GM18507 (cell line): ENCODE measurements around the gene TDRD12.
"Not testable (repeated sequence)": the region's sequence is repeated elsewhere in the genome, so short reads cannot be mapped to it uniquely, and the experiment has no call there.

Experiments
- DNase-seq: peaks from one replicate; pipeline ENCODE4 v3.0.0; 2011; ENCODE audit warnings: low read depth; ENCODE audit not compliant: insufficient read length; ENCODE audit errors: extremely low spot score
- FAIRE-seq: peaks from 2 replicates; lab custom pipeline; 2011; peaks lifted over from hg19 to GRCh38; lab: Jason Lieb, UNC

TDRD12 gene

DNA sequence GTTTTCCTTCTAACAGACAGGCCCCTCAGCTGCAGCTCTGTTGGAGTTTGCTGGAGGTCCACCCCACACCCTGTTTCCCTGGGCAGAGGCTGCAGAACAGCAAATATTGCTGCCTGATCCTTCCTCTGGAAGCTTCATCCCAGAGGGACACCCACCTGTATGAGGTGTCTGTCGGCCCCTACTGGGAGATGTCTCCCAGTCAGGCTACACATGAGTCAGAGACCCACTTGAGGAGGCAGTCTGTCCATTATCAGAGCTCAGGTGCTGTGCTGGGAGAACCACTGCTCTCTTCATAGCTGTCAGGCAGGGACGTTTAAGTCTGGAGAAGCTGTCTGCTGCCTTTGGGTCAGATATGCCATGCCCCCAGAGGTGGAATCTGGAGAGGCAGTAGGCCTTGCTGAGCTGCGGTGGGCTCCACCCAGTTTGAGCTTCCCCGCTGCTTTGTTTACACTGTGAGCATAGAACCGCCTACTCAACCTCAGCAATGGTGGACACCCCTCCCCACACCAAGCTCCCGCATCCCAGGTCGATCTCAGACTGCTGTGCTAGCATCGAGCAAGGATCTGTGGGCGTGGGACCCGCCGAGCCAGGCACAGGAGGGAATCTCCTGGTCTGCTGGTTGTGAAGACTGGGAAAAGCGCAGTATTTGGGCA lies 67.7 kb downstream of the TDRD12 start:
- not testable (repeated sequence) for DNase-seq, FAIRE-seq

DNA sequence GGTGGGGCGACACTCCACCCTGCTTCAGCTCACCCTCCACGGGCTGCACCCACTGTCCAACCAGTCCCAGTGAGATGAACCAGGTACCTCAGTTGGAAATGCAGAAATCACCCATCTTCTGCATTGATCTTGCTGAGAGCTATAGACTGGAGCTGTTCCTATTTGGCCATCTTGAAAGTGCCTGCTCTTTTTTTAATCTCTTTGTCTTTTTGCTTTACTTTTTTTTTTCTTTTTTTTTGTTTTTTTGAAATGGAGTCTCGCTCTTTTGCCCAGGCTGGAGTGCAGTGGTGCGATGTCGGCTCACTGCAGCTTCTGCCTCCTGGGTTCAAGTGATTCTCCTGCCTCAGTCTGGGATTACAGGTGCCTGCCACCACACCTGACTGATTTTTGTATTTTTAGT lies 68.3 kb downstream of the TDRD12 start:
- not testable (repeated sequence) for DNase-seq, FAIRE-seq

DNA sequence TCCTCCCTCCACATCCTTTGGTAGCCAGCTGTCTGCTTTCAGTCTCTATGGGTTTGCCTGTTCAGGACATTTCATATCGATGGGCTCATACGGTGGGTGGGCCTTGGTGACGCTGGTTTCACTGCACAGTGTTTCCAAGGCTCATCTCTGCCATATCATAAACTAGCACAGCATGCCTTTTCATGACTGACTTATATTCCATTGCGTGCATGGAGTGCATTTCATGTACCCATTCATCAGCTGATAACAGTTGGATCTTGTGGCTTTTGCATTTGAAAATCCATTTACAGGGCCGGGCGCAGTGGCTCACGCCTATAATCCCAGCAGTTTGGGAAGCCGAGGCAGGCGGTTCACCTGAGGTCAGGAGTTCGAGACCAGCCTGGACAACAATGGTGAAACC lies 69.9 kb downstream of the TDRD12 start:
- DNase-seq (no peak), FAIRE-seq (no peak)

DNA sequence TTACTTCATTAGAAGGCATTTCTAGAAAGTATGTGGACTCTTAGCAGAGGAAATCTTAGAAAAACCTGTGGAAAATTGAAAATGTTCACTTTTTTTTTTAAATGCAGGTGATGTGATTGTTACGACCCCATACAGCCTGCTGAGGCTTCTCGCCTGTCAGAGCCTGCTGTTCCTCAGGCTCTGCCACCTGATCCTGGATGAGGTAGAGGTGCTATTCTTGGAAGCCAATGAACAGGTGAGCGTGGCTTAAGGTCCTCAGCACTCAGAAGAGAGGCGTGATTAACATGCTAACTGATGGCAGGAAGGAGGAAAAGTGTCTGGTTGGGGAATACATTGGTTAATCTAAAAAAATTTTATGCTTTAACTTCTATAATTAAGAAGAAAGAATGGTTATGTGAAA lies 78.6 kb downstream of the TDRD12 start:
- no peak for DNase-seq
- FAIRE-seq = no peak

DNA sequence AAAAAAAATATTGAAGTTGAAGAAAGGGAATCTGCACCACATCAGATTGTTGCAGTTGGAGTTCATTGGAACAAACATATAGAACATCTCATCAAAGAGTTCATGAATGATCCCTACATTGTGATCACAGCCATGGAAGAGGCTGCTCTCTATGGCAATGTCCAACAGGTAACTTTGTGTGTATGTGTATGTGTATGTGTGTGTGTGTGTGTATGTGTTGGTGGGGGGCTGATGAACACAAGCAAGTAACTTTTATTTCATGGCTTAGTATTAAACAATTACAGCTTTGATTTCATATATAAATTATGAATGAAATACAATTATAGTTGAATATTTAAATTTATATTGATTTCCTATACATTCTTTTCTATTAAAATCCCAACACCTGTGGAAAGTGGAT lies 80.6 kb downstream of the TDRD12 start:
- DNase-seq (no peak), FAIRE-seq (no peak)

DNA sequence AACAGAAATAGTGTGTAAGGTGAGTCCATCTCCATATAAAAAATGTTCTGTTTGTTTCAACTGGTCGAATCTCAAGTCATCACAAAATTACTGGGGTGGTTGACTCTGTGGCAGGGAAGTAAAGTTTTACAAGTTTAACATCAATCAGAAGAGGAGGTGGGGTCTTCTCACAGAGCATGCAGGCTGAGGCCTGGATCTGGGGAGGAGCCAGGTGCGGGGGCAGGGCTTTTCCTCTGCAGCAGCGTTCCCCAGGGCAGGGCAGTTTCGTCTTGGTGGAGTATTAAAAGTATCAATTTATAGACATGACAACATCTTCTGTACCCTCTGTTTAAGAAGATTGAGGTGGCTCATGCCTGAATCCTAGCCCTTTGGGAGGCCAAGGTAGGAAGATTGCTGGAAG lies 81.2 kb downstream of the TDRD12 start:
- DNase-seq (no peak), FAIRE-seq (no peak)

DNA sequence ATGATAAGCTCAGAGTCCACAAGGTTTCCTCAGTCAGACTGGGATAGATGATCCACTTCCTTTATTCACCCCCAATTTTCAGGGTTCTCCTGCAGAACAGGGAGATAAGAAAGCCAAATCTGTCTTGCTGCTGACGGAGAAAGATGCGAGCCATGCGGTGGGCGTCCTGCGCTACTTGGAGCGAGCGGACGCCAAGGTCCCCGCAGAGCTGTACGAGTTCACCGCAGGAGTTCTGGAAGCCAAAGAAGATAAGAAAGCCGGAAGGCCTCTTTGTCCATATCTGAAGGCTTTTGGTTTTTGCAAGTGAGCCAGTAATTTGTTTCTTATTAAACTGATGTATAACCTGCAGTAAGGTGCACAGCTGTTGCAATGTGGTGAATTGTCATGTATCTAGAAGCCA lies 83.3 kb downstream of the TDRD12 start:
- no peak for DNase-seq
- no peak for FAIRE-seq

DNA sequence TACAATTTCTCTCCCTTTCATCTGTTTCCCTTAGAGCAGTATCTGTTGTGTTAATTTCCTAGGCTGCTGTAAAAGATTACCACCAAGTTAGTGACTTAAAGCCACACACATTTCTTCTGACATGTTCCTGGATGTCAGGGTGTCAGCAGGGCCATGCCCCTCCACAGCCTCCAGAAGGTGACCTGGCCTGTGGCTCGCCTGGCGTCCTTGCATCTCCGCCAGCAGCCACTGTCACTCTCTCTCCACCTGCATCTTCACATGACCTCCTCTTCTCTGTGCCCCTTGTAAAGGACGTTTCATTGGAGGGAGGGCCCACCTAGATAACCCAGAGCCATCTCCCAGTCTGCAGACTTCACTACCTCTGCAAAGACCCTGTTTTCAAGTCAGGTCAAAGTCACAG lies 88.7 kb downstream of the TDRD12 start:
- DNase-seq (no peak), FAIRE-seq (no peak)

DNA sequence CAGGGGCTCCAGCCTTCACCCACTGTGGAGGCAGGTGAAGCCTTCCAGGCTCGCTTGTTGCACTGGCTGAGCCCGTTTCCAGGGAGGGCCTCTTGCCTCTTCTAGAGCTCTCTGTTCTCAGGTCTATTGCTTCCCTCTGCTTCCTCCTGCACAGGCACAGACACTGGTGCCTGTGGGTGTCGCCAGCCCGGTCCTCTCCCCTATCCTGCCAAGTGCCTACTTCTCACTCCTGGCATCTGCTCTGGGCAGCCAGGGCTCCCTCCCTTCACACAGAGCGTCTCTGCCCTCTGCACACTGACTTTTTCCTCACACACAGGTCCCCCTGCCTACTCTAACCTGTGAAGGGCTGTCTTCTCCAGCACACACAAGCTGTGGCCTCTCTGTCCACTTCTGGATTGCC lies 89.7 kb downstream of the TDRD12 start:
- DNase-seq (no peak), FAIRE-seq (no peak)

DNA sequence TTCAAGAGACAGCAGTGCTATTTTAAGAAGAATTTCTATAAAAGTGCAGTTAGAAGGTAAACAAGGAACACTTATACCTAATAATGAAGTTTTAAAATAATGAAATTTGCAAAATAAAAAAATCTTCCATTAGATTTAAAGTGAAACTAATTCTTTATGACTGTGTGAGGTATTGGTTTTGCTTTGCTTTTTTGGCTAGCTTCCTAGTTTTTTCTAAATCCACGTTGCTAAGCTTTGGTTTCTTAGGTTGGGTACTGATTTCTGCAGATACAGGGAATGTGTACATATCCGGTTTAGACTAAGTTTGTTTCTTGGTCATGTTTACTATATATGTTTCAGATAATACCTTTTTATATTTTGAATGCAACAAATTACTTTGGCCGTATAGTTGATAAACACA lies 90.2 kb downstream of the TDRD12 start:
- FAIRE-seq (no peak), DNase-seq (no peak)

DNA sequence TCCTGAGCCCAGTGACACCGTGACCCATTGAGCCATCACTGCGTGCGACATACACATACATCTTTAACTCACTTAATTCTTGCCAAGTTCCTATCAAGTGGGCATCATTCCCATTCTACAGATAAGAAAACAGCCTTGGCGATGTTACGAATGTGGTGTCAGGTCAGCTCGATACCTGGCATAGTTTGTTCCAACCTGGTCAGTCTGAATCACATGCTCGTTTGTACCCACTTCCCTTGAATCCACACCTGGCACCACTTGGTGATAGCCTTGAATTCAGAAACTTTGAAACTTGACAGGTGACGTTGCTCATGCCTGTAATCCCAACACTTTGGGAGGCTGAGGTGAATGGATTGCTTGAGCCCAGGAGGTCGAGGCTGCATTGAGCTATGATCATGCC lies 90.9 kb downstream of the TDRD12 start:
- DNase-seq = no peak
- FAIRE-seq = no peak

DNA sequence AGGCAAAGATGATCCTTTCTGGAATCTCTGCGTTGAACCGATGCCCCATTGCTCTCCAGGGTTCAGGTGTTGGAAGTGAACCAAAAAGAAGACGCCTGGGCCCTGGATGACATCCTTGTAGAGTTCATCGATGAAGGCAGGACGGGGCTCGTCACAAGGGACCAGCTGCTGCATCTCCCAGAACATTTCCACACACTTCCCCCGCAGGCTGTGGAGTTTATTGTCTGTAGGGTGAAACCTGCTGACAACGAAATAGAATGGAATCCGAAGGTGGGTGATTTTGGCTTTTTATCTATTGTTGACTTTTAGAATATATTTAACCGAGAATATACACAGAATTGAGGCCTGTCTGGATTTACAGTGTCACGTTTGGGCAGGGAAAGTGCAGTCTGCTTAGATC lies 91.6 kb downstream of the TDRD12 start:
- FAIRE-seq (no peak), DNase-seq (no peak)

DNA sequence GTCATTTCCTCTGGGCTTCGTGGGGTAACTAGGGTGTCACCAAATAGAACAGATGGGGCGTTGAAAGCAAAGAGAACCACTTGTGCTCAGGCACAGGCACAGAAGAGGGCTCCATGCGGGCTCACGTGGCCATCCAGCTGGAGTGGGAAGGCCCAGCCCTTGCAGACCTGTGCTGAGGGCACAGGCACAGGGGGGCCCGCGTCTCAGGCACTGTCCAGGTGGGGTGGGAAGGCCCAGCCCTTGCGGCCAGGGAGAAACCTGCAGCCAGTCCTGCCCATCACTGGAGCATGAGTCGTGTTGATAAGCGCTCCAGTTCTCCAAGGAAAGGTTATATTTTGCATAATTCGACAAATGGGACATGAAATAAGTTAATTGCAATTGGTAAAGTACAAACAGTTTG lies 92.5 kb downstream of the TDRD12 start:
- FAIRE-seq (no peak), DNase-seq (no peak)

DNA sequence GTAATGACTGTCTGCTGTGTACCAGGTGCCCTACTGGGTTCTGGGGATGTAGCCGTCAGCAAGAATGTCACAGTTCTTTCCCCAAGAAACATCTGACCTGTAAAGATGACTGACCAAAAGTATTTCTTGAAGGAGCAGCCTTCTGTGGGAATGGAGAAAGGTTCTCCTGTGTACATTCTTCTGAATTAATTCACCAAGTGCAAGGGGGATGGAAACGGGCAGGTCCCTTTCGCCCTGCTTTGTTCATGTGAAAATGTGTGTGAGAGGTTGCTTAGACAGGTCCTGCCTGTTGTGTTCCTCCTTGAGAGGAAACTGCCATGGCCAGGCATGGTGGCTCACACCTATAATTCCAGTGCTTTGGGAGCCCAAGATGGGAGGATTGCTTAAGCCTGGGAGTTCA lies 93.0 kb downstream of the TDRD12 start:
- no peak for FAIRE-seq
- no peak for DNase-seq

DNA sequence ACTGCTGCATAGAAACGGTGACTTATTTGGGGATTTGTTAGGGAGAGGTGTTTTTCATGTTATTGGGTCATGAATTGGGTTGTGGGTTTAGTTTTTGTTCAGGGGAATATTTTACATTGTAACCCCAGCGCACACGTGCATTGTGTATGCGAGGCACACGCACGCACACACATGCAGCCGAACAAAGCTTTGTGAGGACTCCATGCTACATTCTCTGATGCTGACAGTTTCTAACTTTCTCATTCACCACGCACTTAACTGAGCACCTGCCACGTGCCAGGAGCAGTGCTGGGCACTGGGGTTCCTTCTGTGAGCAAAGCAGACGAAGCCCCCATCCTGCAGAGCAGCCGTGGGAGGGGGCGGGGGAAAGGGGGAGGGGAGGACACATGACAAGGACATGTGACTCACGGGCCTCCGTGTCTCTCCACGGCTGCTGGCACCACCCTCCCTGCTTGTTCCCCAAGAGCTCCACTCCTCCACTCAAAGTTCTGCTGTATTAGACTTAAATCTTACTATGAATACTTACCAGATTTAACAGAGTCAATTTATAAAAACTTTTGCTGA lies 94.4 kb downstream of the TDRD12 start:
- FAIRE-seq = no peak
- DNase-seq = no peak

DNA sequence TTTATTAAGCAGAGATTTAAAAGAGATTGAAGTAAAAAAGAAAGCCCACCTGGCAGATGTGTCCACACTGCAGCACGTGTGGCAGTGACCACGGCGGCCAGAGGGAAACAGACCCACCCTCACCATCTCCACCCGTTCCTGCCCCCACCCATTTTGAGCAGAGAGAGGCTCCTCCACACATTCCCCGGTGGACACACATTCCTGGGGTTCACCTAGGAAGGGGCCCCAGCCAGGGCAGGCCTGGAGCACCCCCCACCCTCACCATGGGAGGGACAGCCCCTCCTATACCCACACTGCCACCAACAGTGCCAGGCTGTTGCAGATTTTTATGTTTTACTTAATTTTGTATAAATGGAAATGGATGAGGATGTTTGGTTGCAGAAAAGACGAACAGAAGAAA lies 95.1 kb downstream of the TDRD12 start:
- no peak for DNase-seq
- no peak for FAIRE-seq

DNA sequence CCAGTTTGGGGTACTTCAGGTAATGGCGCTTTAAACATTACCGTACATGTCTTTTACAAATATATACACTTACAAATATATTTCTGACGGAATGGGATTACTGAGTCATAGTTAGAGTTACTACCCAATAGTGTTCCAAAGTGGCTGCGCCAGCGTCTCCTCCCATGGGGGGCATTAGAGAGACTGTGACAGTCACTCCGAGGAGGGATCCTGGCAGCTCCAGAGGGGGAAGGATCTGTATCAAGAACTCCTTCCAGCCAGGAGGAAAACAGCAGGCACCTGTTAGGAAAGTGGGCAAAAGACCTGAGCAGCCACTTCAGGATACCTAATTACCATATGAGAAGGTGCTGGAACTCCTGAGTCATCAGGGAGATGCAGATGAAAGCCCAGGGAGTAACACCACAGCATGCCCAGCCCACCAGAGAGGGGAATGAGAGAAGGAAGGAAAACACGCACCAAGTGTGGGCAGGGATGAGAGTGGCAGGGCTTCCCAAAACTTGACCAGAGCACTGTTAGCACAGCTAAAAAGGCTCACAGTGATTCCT lies 97.1 kb downstream of the TDRD12 start:
- FAIRE-seq (no peak), DNase-seq (no peak)

DNA sequence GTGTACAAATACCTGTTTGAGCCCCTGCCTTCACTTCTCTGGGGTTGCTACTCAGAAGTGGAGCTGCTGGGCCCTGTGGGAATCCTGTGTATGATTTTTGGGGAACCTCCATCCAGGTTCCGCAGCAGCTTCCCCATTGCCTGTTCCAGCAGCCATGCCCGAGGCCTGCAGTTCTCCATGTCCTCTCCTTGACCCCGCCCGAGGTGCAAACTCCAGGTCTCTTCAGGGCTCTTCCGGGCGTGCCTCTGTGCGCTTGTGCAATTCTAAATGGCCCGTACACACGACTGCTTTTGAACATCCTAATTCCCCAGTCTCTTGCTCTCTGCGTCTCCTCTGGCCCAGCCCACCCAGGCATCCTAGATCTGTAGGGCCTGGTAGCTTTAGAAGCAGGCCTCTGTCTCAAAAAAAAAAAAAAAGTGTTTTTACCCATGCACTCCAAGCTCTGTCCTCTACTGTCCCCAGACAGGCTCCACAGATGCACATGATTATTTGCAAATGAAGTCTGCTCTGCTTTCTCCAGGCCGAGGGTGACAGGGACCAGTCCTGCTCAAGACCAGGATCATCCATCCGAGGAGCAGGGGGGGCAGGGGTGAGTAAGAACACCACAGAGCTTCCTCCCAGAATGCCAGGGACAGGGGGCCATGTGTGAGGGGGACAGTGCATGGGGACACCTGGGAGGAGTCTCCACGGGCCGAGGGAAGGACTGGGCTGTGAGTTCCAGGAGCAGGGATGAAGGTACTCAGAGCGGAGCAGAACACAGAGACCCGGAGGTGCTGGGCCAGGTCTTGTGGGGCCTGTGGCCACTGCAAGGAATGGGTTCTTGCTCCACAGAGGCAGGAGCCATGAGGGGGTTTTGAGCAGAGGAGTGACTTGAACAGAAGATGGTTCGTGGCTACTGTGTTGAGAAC lies 98.3 kb downstream of the TDRD12 start:
- no peak for DNase-seq
- no peak for FAIRE-seq

DNA sequence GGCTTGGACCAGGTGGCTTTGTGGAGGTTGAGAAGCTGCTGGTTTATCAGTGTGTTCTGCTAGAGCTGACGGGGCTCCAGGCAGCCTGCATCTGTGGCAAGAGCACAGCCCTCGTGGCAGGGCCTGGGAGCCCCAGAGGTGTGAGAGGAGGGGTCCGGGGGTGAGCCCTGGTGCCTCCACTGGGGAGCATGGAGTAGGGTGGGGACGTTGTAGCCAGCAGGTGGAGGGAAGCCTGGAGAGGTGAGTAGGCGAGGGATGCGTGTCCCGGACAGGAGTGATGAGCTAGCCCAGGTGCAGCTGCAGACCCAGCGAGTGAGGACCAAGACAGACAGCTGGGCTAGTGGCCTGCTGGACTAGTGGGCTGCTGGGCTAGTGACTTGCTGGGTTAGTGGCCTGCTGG lies 99.0 kb downstream of the TDRD12 start:
- DNase-seq = no peak
- FAIRE-seq = no peak
